A549 (cell line): ENCODE results near the gene MEGF9. TPM values are rescaled to one million over a fixed set of nuclear protein-coding genes. Genes with fewer than 3 reads are reported as not detected.
A peak's percentile ranks its signal among the peaks of the same experiment; 100 is the strongest.

Experiments used
- ATAC-seq, 2 experiments: fragments of 200-7000 bp in 1 of 2; fragments of >200 bp in 1 of 2; cut with Nextera tagmentation in 1 of 2; cut with Tn5 transposase in 1 of 2; 3 replicates each; pipeline versions ENCODE4 v1.8.0 to v1.9.1; 2018 to 2020; ENCODE audit warnings: mild to moderate bottlenecking in 1 of 2, moderate library complexity in 1 of 2
- CTCF ChIA-PET: fragments of 300-600 bp; sonication (Branson Sonifier 250); formaldehyde crosslinking; extraction: SDS; loops from one replicate; lab custom pipeline; 2021; ENCODE audit warnings: antibody characterized with exemption, inconsistent platforms; lab: Yijun Ruan, JAX
- POLR2A ChIA-PET: fragments of 350-600 bp; formaldehyde crosslinking; extraction: SDS; loops from one replicate; lab custom pipeline; 2021; ENCODE audit warnings: antibody characterized with exemption, inconsistent platforms; lab: Yijun Ruan, JAX
- DNase-seq, 2 experiments: peaks; one replicate each; pipeline versions ENCODE4 v3.0.0 to v3.0.0-alpha.2; 2011 to 2016; ENCODE audit warnings: low read depth in 1 of 2, low spot score in 1 of 2
- FAIRE-seq: peaks from 2 replicates; lab custom pipeline; 2011; peaks lifted over from hg19 to GRCh38; lab: Jason Lieb, UNC
- H3K27ac ChIP-seq, 2 experiments: fragments of >200 bp; sonication (Bioruptor Twin); formaldehyde crosslinking; 3 replicates each; pipeline ENCODE4 v1.5.1; 2016 to 2017
- H3K4me1 ChIP-seq: fragments of >200 bp; sonication (Bioruptor Twin); formaldehyde crosslinking; 3 replicates; pipeline ENCODE4 v1.6.1; 2016
- H3K4me2 ChIP-seq: fragments of >200 bp; sonication (Bioruptor Twin); formaldehyde crosslinking; 3 replicates; pipeline ENCODE4 v1.6.1; 2016
- H3K4me3 ChIP-seq: fragments of >200 bp; sonication (Bioruptor Twin); formaldehyde crosslinking; 3 replicates; pipeline ENCODE4 v1.5.1; 2016
- H3K9me3 ChIP-seq: fragments of >200 bp; sonication (Bioruptor Twin); formaldehyde crosslinking; 3 replicates; pipeline ENCODE4 v1.6.1; 2016
- ATOH8 ChIP-seq: fragments of 250-450 bp; sonication (Bioruptor Pico); IDR thresholded peaks from 2 replicates; pipeline ENCODE4 v1.5.0; 2020; ENCODE audit warnings: low read depth, mild to moderate bottlenecking, moderate library complexity
- CBX2 ChIP-seq: fragments of 200-600 bp; sonication (generic); IDR thresholded peaks from 2 replicates; pipeline ENCODE4 v1.6.1; 2016; ENCODE audit warnings: low read depth, mild to moderate bottlenecking, borderline replicate concordance
- CHD4 ChIP-seq: fragments of 200-600 bp; sonication (generic); IDR thresholded peaks from 2 replicates; pipeline ENCODE4 v1.6.1; 2016; ENCODE audit warnings: antibody characterized with exemption, mild to moderate bottlenecking, borderline replicate concordance
- FOSB ChIP-seq: fragments of 250-450 bp; sonication (Bioruptor Pico); IDR thresholded peaks from 2 replicates; pipeline ENCODE4 v1.5.0; 2020; ENCODE audit warnings: mild to moderate bottlenecking, moderate library complexity
- GATA3 ChIP-seq: IDR thresholded peaks from 2 replicates; pipeline ENCODE4 v1.6.1; 2012; ENCODE audit warnings: borderline replicate concordance
- HES2 ChIP-seq: fragments of >200 bp; sonication (Bioruptor Twin); formaldehyde crosslinking; IDR thresholded peaks from 2 replicates; pipeline ENCODE4 v1.6.1; 2016
- HEYL ChIP-seq: fragments of 250-450 bp; sonication (Bioruptor Pico); IDR thresholded peaks from 2 replicates; pipeline ENCODE4 v1.8.0; 2021; ENCODE audit warnings: mild to moderate bottlenecking, moderate library complexity
- MAFK ChIP-seq: fragments of 450-650 bp; IDR thresholded peaks from 2 replicates; pipeline ENCODE4 v1.6.1; 2014; ENCODE audit not compliant: partially characterized antibody
- MYC ChIP-seq: IDR thresholded peaks from 2 replicates; pipeline ENCODE4 v1.6.1; 2012; ENCODE audit warnings: mild to moderate bottlenecking, inconsistent platforms, low read length, improper control_type of control experiment, borderline replicate concordance
- NFE2L2 ChIP-seq: fragments of 150-350 bp; conservative IDR thresholded peaks from 2 replicates; pipeline ENCODE4 v1.6.1; 2014; ENCODE audit warnings: low read length
- NPAS2 ChIP-seq: fragments of 250-450 bp; sonication (Bioruptor Pico); IDR thresholded peaks from 2 replicates; pipeline ENCODE4 v1.8.0; 2022; ENCODE audit warnings: mild to moderate bottlenecking, moderate library complexity, borderline replicate concordance
- PHF8 ChIP-seq: fragments of 200-600 bp; sonication (generic); IDR thresholded peaks from 2 replicates; pipeline ENCODE4 v1.6.1; 2016; ENCODE audit warnings: low read depth, mild to moderate bottlenecking, antibody characterized with exemption, moderate library complexity, borderline replicate concordance
- POLR2AphosphoS2 ChIP-seq: conservative IDR thresholded peaks from 2 replicates; pipeline ENCODE4 v1.6.1; 2012; ENCODE audit warnings: low read length, improper control_type of control experiment, inconsistent platforms
- RAD21 ChIP-seq, 2 experiments: fragments of >200 bp in 1 of 2; sonication (Bioruptor Twin) in 1 of 2; formaldehyde crosslinking in 1 of 2; IDR thresholded peaks in 1 of 2; conservative IDR thresholded peaks in 1 of 2; 2 replicates in 1 of 2; 3 replicates in 1 of 2; pipeline ENCODE4 v1.6.1; 2012 to 2018; ENCODE audit warnings: inconsistent platforms in 1 of 2
- RCOR1 ChIP-seq: fragments of 150-350 bp; IDR thresholded peaks from 2 replicates; pipeline ENCODE4 v1.6.1; 2014; ENCODE audit warnings: antibody characterized with exemption, low read length, low read depth
- SMC3 ChIP-seq: fragments of >200 bp; sonication (Bioruptor Twin); formaldehyde crosslinking; IDR thresholded peaks from 3 replicates; pipeline ENCODE4 v1.6.1; 2018; ENCODE audit warnings: inconsistent platforms
- ZC3H11A ChIP-seq: fragments of 450-650 bp; IDR thresholded peaks from 2 replicates; pipeline ENCODE4 v1.6.1; 2014; ENCODE audit warnings: antibody characterized with exemption, mild to moderate bottlenecking
- ZSCAN20 ChIP-seq: fragments of 250-450 bp; sonication (Bioruptor Pico); IDR thresholded peaks from 2 replicates; pipeline ENCODE4 v1.8.0; 2022; ENCODE audit warnings: mild to moderate bottlenecking, moderate library complexity
- WGBS: methylation state at CpG from one replicate; pipeline ENCODE4 v1.1.6; 2017; ENCODE audit errors: missing lambda C conversion rate; 5-methylcytosine and 5-hydroxymethylcytosine counted together
- polyA plus RNA-seq, 4 experiments: library from polyadenylated mRNA; depleted of rRNA in 3 of 4; stranded (reverse); fragments of >200 nt; fragmentation: RNase III in 1 of 4; extraction: RNeasy Plus Mini Kit Qiagen cat#74134 plus additional on column Dnase treatment in 1 of 4; gene quantifications; 2 replicates in 3 of 4; 3 replicates in 1 of 4; pipeline ENCODE4 v1.2.3, GENCODE V29; 2011 to 2017
- TF ChIP-seq, protein P1 (sequence below): fragments of >200 bp; sonication (Bioruptor Twin); formaldehyde crosslinking; IDR thresholded peaks from 3 replicates; pipeline ENCODE4 v1.5.1; 2016
- TF ChIP-seq, protein P2 (sequence below): fragments of 450-650 bp; IDR thresholded peaks from 2 replicates; pipeline ENCODE4 v1.6.1; 2014; ENCODE audit warnings: antibody characterized with exemption
- TF ChIP-seq, protein P3 (sequence below): fragments of >200 bp; sonication (Bioruptor Twin); formaldehyde crosslinking; IDR thresholded peaks from 3 replicates; pipeline ENCODE4 v1.6.1; 2016

Gene MEGF9
- polyA plus RNA-seq, 2 of the 4 experiments (the other 2 are of a cell fraction), result 25.7 to 33.4 TPM

DNA sequence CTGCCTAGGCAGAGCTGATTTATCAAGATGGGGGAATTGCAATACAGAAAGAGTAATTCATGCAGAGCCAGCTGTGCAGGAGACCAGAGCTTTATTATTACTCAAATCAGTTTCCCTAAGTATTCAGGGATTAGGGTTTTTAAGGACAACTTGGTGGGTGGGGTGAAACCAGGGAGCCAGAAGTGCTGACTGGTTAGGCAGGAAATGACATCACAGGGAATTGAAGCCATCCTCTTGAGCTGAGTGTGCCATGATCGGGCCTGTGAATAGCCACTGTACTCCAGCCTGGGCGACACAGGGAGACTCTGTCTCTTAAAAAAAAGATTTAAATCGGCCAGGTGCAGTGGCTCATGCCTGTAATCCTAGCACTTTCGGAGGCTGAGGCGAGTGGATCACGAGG lies 89.0 kb downstream of the MEGF9 start:
- TF ChIP-seq PHF8, result no peak
- peak; percentile 4 for TF ChIP-seq MAFK
- FAIRE-seq (no peak), ATAC-seq (no peak), DNase-seq (no peak)
- POLR2A ChIA-PET, result interaction anchor here (1.4 kb wide), 1 partner anchor 168 kb away, joined by 3 read pairs; the partner anchor contains the start of gene FBXW2
- CTCF ChIA-PET, result interaction anchor here (0.7 to 1.9 kb wide), 5 partner anchors 15 to 130 kb away, joined by 3 to 5 read pairs (median 4); no protein-coding TSS in a partner anchor
- H3K4me3 ChIP-seq, result no peak overlapping the region
- H3K4me1 ChIP-seq, result peaks cover 95% of the 10 kb centered on the region
- H3K9me3 ChIP-seq, result no peaks in the 10 kb centered on the region
- peak overlapping the region; percentile 42 to 73; a peak in 5 of 6 replicates for H3K27ac ChIP-seq
- 0 out of 3 replicates have a peak overlapping the region, but pooled peaks have one; percentile 1 for H3K4me2 ChIP-seq
- 93% methylated on average over 6 of the region's 6 CpGs for WGBS

- H3K4me3 ChIP-seq, result no peak overlapping the region
- peak overlapping the region; percentile 15 to 58; a peak in 3 of 6 replicates for H3K27ac ChIP-seq
- no peak for FAIRE-seq
- no peaks in the 10 kb centered on the region for H3K9me3 ChIP-seq
- POLR2A ChIA-PET, result interaction anchor here (0.9 kb wide), 1 partner anchor 171 kb away, joined by 3 read pairs; the partner anchor contains the start of gene FBXW2
- TF ChIP-seq RCOR1 (no peak), GATA3 (no peak), ATOH8 (CRISPR knock-in tag) (no peak), POLR2AphosphoS2 (no peak)
- H3K4me2 ChIP-seq, result no peak overlapping the region
- peaks cover 93% of the 10 kb centered on the region for H3K4me1 ChIP-seq
- no peak for DNase-seq
- CTCF ChIA-PET, result interaction anchor here (0.6 to 1.7 kb wide), 12 partner anchors 8 to 320 kb away, joined by 3 to 5 read pairs (median 3); partner anchors contain the start of gene MEGF9
- no peak for ATAC-seq
Measured at GRCh38 chr9:120622790-120623189, 91.5 kb downstream of the MEGF9 start.

GRCh38 chr9:120621941-120622340 lies 92.3 kb downstream of the MEGF9 start:
- Histone ChIP-seq H3K27ac (peak overlapping the region; percentile 62 to 68; a peak in 4 of 6 replicates), H3K4me1 (peaks cover 93% of the 10 kb centered on the region), H3K9me3 (no peaks in the 10 kb centered on the region), H3K4me3 (no peak overlapping the region), H3K4me2 (no peak overlapping the region)
- no peak for TF ChIP-seq NFE2L2
- no peak for TF ChIP-seq CBX2
- TF ChIP-seq MAFK, result peak; percentile 86
- ChIA-PET CTCF (interaction anchor here (0.8 to 1.7 kb wide), 8 partner anchors 14 to 124 kb away, joined by 3 to 5 read pairs (median 3); partner anchors contain the start of gene MEGF9), POLR2A (interaction anchor here (0.6 kb wide), 1 partner anchor 182 kb away, joined by 10 read pairs; no protein-coding TSS in a partner anchor)
- no peak for ATAC-seq
- no peak for DNase-seq
- 95% methylated on average over 1 of the region's 1 CpG for WGBS
- FAIRE-seq, result no peak

DNA sequence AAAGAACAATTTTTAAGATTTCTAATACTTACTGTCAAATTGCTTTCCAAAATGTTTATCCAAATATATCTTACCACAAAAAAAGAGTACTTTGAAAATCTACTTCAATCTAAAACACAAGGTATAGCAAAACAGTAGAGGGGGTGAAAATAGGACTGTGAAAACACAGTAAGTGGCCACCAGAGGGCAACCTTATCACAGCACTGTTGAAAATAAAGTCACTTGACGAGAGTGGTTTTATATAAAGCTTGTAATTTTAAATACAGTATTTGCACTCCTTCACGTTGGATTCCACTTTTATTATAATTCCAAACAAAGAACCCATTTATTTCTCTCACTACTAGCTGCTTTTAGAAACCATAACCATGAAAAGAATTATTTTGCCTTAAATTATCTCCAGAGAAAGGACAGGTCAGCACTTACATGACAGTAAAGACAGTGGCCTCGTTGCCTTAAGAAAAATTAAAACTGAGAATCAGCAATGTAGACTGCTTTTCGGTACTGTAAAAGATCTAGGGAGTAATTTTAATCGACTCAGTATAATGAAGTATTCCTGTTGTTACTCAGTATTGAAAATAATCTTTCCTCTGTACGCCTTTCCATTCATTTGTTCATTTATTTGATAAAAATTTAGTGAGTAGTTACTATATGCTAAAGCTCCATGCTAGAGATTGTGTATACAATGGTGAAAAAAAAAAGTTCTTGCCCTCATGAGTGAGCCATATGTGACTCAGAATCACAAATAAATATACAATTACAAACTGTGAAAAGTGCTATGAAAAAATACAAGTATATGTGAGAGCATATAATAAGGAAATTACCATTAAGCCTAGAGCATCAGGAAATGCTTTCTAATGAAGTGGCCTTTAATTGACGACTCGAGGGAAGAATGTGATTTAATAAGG lies 94.3 kb downstream of the MEGF9 start:
- Histone ChIP-seq H3K9me3 (no peaks in the 10 kb centered on the region), H3K27ac (peak overlapping the region; percentile 62 to 67), H3K4me2 (peak overlapping the region; percentile 56), H3K4me3 (no peak overlapping the region), H3K4me1 (peaks cover 80% of the 10 kb centered on the region)
- 29% methylated on average over 8 of the region's 8 CpGs for WGBS
- FAIRE-seq (peak; percentile 18), DNase-seq (peak; percentile 76 to 77), ATAC-seq (peak; percentile 91 to 95)
- ChIA-PET CTCF (interaction anchor here (0.6 to 1.5 kb wide), 52 partner anchors 8 to 684 kb away, joined by 3 to 19 read pairs (median 4); partner anchors contain the start of gene FBXW2), POLR2A (interaction anchor here (1.0 kb wide), 2 partner anchors 92 to 94 kb away, joined by 4 to 8 read pairs; partner anchors contain the start of gene MEGF9)
- TF ChIP-seq, protein P1, sequence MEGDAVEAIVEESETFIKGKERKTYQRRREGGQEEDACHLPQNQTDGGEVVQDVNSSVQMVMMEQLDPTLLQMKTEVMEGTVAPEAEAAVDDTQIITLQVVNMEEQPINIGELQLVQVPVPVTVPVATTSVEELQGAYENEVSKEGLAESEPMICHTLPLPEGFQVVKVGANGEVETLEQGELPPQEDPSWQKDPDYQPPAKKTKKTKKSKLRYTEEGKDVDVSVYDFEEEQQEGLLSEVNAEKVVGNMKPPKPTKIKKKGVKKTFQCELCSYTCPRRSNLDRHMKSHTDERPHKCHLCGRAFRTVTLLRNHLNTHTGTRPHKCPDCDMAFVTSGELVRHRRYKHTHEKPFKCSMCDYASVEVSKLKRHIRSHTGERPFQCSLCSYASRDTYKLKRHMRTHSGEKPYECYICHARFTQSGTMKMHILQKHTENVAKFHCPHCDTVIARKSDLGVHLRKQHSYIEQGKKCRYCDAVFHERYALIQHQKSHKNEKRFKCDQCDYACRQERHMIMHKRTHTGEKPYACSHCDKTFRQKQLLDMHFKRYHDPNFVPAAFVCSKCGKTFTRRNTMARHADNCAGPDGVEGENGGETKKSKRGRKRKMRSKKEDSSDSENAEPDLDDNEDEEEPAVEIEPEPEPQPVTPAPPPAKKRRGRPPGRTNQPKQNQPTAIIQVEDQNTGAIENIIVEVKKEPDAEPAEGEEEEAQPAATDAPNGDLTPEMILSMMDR, result peak; percentile 96
- TF ChIP-seq, protein P2, sequence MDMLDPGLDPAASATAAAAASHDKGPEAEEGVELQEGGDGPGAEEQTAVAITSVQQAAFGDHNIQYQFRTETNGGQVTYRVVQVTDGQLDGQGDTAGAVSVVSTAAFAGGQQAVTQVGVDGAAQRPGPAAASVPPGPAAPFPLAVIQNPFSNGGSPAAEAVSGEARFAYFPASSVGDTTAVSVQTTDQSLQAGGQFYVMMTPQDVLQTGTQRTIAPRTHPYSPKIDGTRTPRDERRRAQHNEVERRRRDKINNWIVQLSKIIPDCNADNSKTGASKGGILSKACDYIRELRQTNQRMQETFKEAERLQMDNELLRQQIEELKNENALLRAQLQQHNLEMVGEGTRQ, result no peak
- no peak for TF ChIP-seq NPAS2 (CRISPR knock-in tag)
- peak; percentile 94 for TF ChIP-seq SMC3
- no peak for TF ChIP-seq NFE2L2
- no peak for TF ChIP-seq HEYL (CRISPR knock-in tag)
- no peak for TF ChIP-seq ZSCAN20 (CRISPR knock-in tag)
- peak; percentile 59 for TF ChIP-seq MAFK
- TF ChIP-seq CHD4, result no peak
- TF ChIP-seq RAD21 (conservative IDR thresholded peaks at IDR 0.05 in 1 of 2, IDR thresholded peaks at IDR 0.05 in 1 of 2), result peak; percentile 95 to 96
- no peak for TF ChIP-seq ZC3H11A
- TF ChIP-seq POLR2AphosphoS2, result no peak
- no peak for TF ChIP-seq MYC
- no peak for TF ChIP-seq HES2
- TF ChIP-seq, protein P3, sequence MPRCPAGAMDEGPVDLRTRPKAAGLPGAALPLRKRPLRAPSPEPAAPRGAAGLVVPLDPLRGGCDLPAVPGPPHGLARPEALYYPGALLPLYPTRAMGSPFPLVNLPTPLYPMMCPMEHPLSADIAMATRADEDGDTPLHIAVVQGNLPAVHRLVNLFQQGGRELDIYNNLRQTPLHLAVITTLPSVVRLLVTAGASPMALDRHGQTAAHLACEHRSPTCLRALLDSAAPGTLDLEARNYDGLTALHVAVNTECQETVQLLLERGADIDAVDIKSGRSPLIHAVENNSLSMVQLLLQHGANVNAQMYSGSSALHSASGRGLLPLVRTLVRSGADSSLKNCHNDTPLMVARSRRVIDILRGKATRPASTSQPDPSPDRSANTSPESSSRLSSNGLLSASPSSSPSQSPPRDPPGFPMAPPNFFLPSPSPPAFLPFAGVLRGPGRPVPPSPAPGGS, result no peak
- no peak for TF ChIP-seq FOSB (CRISPR knock-in tag)
